Measurements from ENCODE around the gene TCF7L2. TPM values are rescaled to one million over a fixed set of nuclear protein-coding genes. Genes with fewer than 3 reads are reported as not detected.

TCF7L2 gene
- polyA plus RNA-seq, 1 experiment, result 11.3 TPM

DNA sequence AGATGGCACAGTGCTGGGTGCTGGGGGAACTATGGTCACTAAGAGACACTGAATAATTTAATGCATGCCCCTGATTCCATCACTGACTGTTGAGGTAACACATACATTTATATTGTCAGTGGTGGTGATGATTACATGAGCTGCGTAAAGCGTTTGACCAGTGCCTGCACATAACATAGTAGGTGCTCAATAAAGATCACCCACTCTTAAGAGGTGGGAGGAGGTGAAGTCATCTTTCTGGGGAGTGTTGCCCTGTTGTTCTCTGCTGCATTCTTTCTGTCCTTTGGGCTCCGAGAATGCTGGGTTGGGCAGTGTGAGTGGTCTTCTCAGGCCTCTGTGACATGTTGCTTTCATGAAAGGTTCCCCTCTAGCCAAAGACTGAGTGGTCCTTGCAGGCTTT lies 68.0 kb downstream of the TCF7L2 start:
- no peak for TF ChIP-seq CTCF (IDR thresholded peaks at IDR 0.05; ENCODE audit: insufficient read depth, low read depth, low read length)
- CTCF ChIA-PET, result interaction anchor here (0.7 kb wide), 1 partner anchor 14 kb away, joined by 3 read pairs; no protein-coding TSS in a partner anchor
- DNase-seq (ENCODE audit: low read depth), result no peak
- Histone ChIP-seq H3K36me3 (ENCODE audit: control insufficient read depth, insufficient read depth, low read length) (no peaks in the 10 kb centered on the region; the same call in none of the 2 replicates), H3K27me3 (ENCODE audit: control insufficient read depth, insufficient read depth, low read length) (no peaks in the 10 kb centered on the region), H3K4me3 (ENCODE audit: low read depth, low read length) (no peak overlapping the region)
- POLR2A ChIA-PET, result no interaction called here

GRCh38 chr10:113019096-113019495 lies 69.0 kb downstream of the TCF7L2 start:
- CTCF ChIA-PET, result no interaction called here
- H3K36me3 ChIP-seq (ENCODE audit: control insufficient read depth, insufficient read depth, low read length), result no peaks in the 10 kb centered on the region; the same call in none of the 2 replicates
- POLR2A ChIA-PET, result no interaction called here
- no peaks in the 10 kb centered on the region for H3K27me3 ChIP-seq (ENCODE audit: control insufficient read depth, insufficient read depth, low read length)
- H3K4me3 ChIP-seq (ENCODE audit: low read depth, low read length), result no peak overlapping the region
- no peak for DNase-seq (ENCODE audit: low read depth)
- TF ChIP-seq CTCF (IDR thresholded peaks at IDR 0.05; ENCODE audit: insufficient read depth, low read depth, low read length), result no peak

- CTCF ChIA-PET, result no interaction called here
- POLR2A ChIA-PET, result no interaction called here
- H3K4me3 ChIP-seq (ENCODE audit: low read depth, low read length), result no peak overlapping the region
Observed at GRCh38 chr10:113019692-113020474, 69.8 kb downstream of the TCF7L2 start.

DNA sequence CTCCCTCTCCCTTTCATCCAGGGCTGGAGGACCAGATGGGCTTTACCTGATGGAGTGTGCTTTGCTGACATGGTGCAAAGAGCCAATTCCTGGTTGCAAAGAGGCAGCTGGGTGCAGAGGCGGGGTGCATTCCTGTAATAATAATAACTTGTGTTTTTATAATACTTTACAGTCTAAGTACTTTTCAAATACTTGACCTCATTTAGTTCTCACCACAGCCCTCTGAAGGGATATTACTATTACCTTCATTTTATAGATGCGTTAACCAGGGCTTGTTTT lies 70.4 kb downstream of the TCF7L2 start:
- POLR2A ChIA-PET, result no interaction called here
- no peak for TF ChIP-seq CTCF (IDR thresholded peaks at IDR 0.05; ENCODE audit: insufficient read depth, low read depth, low read length)
- no peak for DNase-seq (ENCODE audit: low read depth)
- Histone ChIP-seq H3K4me3 (ENCODE audit: low read depth, low read length) (no peak overlapping the region), H3K27me3 (ENCODE audit: control insufficient read depth, insufficient read depth, low read length) (no peaks in the 10 kb centered on the region), H3K36me3 (ENCODE audit: control insufficient read depth, insufficient read depth, low read length) (no peaks in the 10 kb centered on the region; the same call in none of the 2 replicates)
- CTCF ChIA-PET, result no interaction called here

More at GRCh38 chr10:113019692-113020474, 69.8 kb downstream of the TCF7L2 start:
- no peak for TF ChIP-seq CTCF (IDR thresholded peaks at IDR 0.05; ENCODE audit: insufficient read depth, low read depth, low read length)
- no peaks in the 10 kb centered on the region for H3K27me3 ChIP-seq (ENCODE audit: control insufficient read depth, insufficient read depth, low read length)
- DNase-seq (ENCODE audit: low read depth), result no peak
- H3K36me3 ChIP-seq (ENCODE audit: control insufficient read depth, insufficient read depth, low read length), result no peaks in the 10 kb centered on the region; the same call in none of the 2 replicates

GRCh38 chr10:113020838-113021237 lies 70.8 kb downstream of the TCF7L2 start:
- Histone ChIP-seq H3K36me3 (ENCODE audit: control insufficient read depth, insufficient read depth, low read length) (no peaks in the 10 kb centered on the region; the same call in none of the 2 replicates), H3K4me3 (ENCODE audit: low read depth, low read length) (no peak overlapping the region), H3K27me3 (ENCODE audit: control insufficient read depth, insufficient read depth, low read length) (no peaks in the 10 kb centered on the region)
- no peak for DNase-seq (ENCODE audit: low read depth)
- ChIA-PET CTCF (interaction anchor here (0.9 kb wide), 1 partner anchor 549 kb away, joined by 3 read pairs; no protein-coding TSS in a partner anchor), POLR2A (no interaction called here)
- no peak for TF ChIP-seq CTCF (IDR thresholded peaks at IDR 0.05; ENCODE audit: insufficient read depth, low read depth, low read length)
